ENCODE results near the gene DSCAML1.

- TF ChIP-seq NRF1 (IDR thresholded peaks at IDR 0.05; ENCODE audit: low read depth, low read length), result no peak
- TF ChIP-seq RBBP5 (IDR thresholded peaks at IDR 0.05; ENCODE audit: borderline replicate concordance, low read depth, low read length), result no peak
- TF ChIP-seq, protein P1, sequence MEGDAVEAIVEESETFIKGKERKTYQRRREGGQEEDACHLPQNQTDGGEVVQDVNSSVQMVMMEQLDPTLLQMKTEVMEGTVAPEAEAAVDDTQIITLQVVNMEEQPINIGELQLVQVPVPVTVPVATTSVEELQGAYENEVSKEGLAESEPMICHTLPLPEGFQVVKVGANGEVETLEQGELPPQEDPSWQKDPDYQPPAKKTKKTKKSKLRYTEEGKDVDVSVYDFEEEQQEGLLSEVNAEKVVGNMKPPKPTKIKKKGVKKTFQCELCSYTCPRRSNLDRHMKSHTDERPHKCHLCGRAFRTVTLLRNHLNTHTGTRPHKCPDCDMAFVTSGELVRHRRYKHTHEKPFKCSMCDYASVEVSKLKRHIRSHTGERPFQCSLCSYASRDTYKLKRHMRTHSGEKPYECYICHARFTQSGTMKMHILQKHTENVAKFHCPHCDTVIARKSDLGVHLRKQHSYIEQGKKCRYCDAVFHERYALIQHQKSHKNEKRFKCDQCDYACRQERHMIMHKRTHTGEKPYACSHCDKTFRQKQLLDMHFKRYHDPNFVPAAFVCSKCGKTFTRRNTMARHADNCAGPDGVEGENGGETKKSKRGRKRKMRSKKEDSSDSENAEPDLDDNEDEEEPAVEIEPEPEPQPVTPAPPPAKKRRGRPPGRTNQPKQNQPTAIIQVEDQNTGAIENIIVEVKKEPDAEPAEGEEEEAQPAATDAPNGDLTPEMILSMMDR (IDR thresholded peaks at IDR 0.05; ENCODE audit: control extremely low read depth in 1 of 3, insufficient read depth in 1 of 3, low read depth in 1 of 3, low read length in 3 of 3), result no peak
- TF ChIP-seq GABPA (IDR thresholded peaks at IDR 0.05; ENCODE audit: borderline replicate concordance, insufficient read depth, low read length), result no peak
- no peak for TF ChIP-seq POLR2A (IDR thresholded peaks at IDR 0.05; ENCODE audit: control extremely low read depth in 1 of 2, low read depth in 2 of 2, low read length in 2 of 2)
- TF ChIP-seq JUN (IDR thresholded peaks at IDR 0.05; ENCODE audit: low read depth, low read length), result no peak
These were observed 29.2 kb upstream of the DSCAML1 start for GRCh38 chr11:117826190-117826570.

All from H1 (cell line).